ENCODE data around the gene C19orf73.

- no peak for TF ChIP-seq CTCF (IDR thresholded peaks at IDR 0.05)
- no peak for TF ChIP-seq POLR2A (IDR thresholded peaks at IDR 0.05)
These were observed 33.2 kb upstream of the C19orf73 start for GRCh38 chr19:49152119-49152550.

All from lower leg skin (tissue), 3 donors.